Pancreas (tissue), 10 donors: ENCODE results near the gene UCK2. TPM values are rescaled to one million over a fixed set of nuclear protein-coding genes. Genes with fewer than 3 reads are reported as not detected.

ENCODE experiments used
- ATAC-seq, 4 donors: fragments of 200-7000 bp; cut with Tn5 transposase; one replicate each; pipeline versions ENCODE4 v1.8.0 to v1.9.1; 2020; ENCODE audit warnings: mild to moderate bottlenecking in 4 of 4, moderate library complexity in 4 of 4
- DNase-seq, 6 donors: peaks; one replicate each; pipeline ENCODE4 v3.0.0-alpha.2; 2020
- FAIRE-seq: peaks from 2 replicates; lab custom pipeline; 2012; peaks lifted over from hg19 to GRCh38; lab: Jason Lieb, UNC
- H3K27ac ChIP-seq, 4 donors: fragments of 200-600 bp; sonication (generic); 1 replicate in 3 of 4; 2 replicates in 1 of 4; pipeline versions ENCODE4 v1.5.0 to v1.8.0; 2020
- H3K27me3 ChIP-seq, 4 donors: fragments of 200-600 bp; one replicate each; pipeline ENCODE4 v1.8.0; 2021
- H3K36me3 ChIP-seq, 3 donors: fragments of 200-600 bp; sonication (generic) in 1 of 3; one replicate each; pipeline versions ENCODE4 v1.5.0 to v1.8.0; 2020 to 2021
- H3K4me1 ChIP-seq, 3 donors: fragments of 200-600 bp; one replicate each; pipeline ENCODE4 v1.8.0; 2021
- H3K4me3 ChIP-seq, 4 donors: fragments of 200-600 bp; sonication (generic) in 2 of 4; one replicate each; pipeline versions ENCODE4 v1.5.0 to v1.8.0; 2020 to 2021
- H3K9me3 ChIP-seq, 4 donors: fragments of 200-600 bp; one replicate each; pipeline ENCODE4 v1.8.0; 2021
- CTCF ChIP-seq, 4 donors: fragments of 200-600 bp; sonication (generic) in 3 of 4; IDR thresholded peaks; one replicate each; pipeline versions ENCODE4 v1.5.0 to v1.8.0; 2021; ENCODE audit warnings: antibody characterized with exemption in 4 of 4
- WGBS, 2 donors: extraction: QIAGEN DNeasy Blood & Tissue Kit; methylation state at CpG; one replicate each; pipeline ENCODE4 v1.1.7; 2013; 5-methylcytosine and 5-hydroxymethylcytosine counted together
- intact Hi-C, 3 donors: fragments of 100-400 bp; cut with DNase I; formaldehyde crosslinking; loops; one replicate each; pipeline versions ENCODE4 v1.11.1 to v1.14.2; 2022
- polyA plus RNA-seq, 2 donors: library from polyadenylated mRNA; stranded (reverse); fragments of 200-250 nt; gene quantifications; one replicate each; pipeline ENCODE4 v1.2.3, GENCODE V29; 2013
- total RNA-seq, 6 donors: library from RNA; stranded (reverse); fragmentation: NEBNext Ultra II Directional in 4 of 6; extraction: Animal tissue kit (Norgen Biotek cat#: 25700) in 4 of 6; gene quantifications; one replicate each; pipeline versions ENCODE4 v1.2.1 to v1.2.4, GENCODE V29; 2021 to 2023
- donor health status: healthy with polysubstance abuse.
- donor health status: DM: no; HTN: no; CAD: no; lungs with moderate emphysema.
- donor health status: DM: no; HTN: no; CAD: no.
- donor health status: control.
- donor health status: control.
- donor health status: Bipolar disorder and iron deficiency.
- donor health status: DM: yes; HTN: yes; CAD: no.
- donor health status: DM: no; HTN: no; CAD: no.
- donor health status: DM: no; HTN: no; CAD: no.
- donor health status: DM: yes; HTN: yes; CAD: no.

The UCK2 gene
- total and polyA plus RNA-seq, 8 donors, result 10.6 to 25.5 (median 15.5) TPM

DNA sequence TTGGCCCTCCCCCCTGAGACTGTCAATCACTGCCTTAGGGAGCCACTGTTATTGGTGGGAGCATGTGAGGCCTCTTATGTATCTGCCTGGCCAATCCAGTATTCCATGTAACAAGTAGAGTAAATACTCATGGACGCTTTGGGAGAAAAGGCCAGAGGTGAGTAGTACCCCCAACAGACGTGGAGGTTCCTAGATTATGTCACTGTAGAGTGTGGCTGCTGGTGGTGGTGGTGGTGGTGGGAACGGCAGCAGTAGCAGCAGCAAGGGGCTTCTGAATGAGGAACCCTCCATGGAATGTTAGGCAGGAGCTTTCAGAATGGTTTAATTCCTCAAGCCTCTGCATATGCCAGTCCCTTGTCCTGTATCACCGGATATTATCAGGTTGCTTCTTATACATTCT, 118.5 kb downstream of the UCK2 start:
- intact Hi-C loops, result no loop called here
- no peak for TF ChIP-seq CTCF (IDR thresholded peaks at IDR 0.05)
- H3K9me3 ChIP-seq, result no peaks in the 10 kb centered on the region
- H3K36me3 ChIP-seq, result no peaks in the 10 kb centered on the region
- WGBS, 2 donors, result 68 to 75% methylated on average over 4 of the region's 4 CpGs
- no peak for DNase-seq
- no peak overlapping the region for H3K27ac ChIP-seq
- no peak for FAIRE-seq
- ATAC-seq, result no peak
- no peak overlapping the region for H3K4me3 ChIP-seq
- H3K27me3 ChIP-seq, result no peaks in the 10 kb centered on the region
- H3K4me1 ChIP-seq, result no peaks in the 10 kb centered on the region

DNA sequence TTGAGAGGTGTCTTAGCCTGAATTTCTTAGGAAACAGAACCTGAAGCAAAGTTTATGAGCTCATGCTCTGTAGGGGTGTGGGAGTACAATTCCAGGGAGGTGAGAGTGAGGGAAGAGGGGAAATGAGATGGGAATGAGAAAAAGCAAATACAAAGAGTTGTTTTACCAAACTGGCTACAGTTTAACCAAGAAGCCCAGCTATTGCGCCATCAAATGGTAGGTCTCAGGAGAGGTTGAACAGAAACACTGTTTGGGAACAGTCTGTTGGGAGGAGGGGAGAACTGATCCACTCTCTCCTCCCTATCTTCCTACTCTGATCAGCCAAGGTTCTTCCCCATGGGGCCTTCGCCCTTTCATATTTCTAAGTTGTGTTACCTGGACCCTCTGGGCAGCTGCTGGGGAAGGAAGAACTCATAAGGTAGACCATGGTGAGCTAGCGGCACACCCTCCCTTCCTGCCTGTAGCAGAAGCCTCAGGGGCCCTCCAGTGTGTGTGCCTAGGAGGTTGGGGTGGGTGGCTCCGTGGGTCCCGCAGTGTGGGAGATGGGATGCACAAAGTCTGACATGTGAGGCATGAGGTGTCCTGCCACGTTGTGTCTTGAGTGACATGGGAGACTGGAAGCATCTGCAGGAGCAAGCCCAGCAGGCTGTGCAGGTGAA, 120.5 kb downstream of the UCK2 start:
- Histone ChIP-seq H3K4me1 (no peaks in the 10 kb centered on the region), H3K27ac (no peak overlapping the region), H3K4me3 (no peak overlapping the region), H3K36me3 (no peaks in the 10 kb centered on the region), H3K27me3 (no peaks in the 10 kb centered on the region), H3K9me3 (no peaks in the 10 kb centered on the region)
- intact Hi-C loops, result no loop called here
- DNase-seq (no peak), FAIRE-seq (no peak), ATAC-seq (no peak)
- TF ChIP-seq CTCF (IDR thresholded peaks at IDR 0.05), result no peak
- WGBS, 2 donors, result 80 to 90% methylated on average over 6 of the region's 6 CpGs

- Histone ChIP-seq H3K36me3 (no peaks in the 10 kb centered on the region), H3K4me3 (no peak overlapping the region), H3K27me3 (no peaks in the 10 kb centered on the region), H3K27ac (no peak overlapping the region), H3K4me1 (no peaks in the 10 kb centered on the region), H3K9me3 (no peaks in the 10 kb centered on the region)
- 67 to 70% methylated on average over 6 of the region's 6 CpGs for WGBS, 2 donors
- no peak for TF ChIP-seq CTCF (IDR thresholded peaks at IDR 0.05)
- FAIRE-seq, result no peak
- no peak for DNase-seq
- peak in 1 of 4 donors; percentile 39 for ATAC-seq
- intact Hi-C loops, result no loop called here
Measured at GRCh38 chr1:165949335-165950130, 122.1 kb downstream of the UCK2 start.

- peak in 1 of 4 donors; percentile 42 for ATAC-seq
- 49 to 50% methylated on average over 2 of the region's 2 CpGs for WGBS, 2 donors
- FAIRE-seq, result no peak
- DNase-seq, result no peak
- Histone ChIP-seq H3K4me3 (no peak overlapping the region), H3K4me1 (no peaks in the 10 kb centered on the region), H3K36me3 (no peaks in the 10 kb centered on the region), H3K9me3 (no peaks in the 10 kb centered on the region), H3K27me3 (no peaks in the 10 kb centered on the region), H3K27ac (no peak overlapping the region)
- TF ChIP-seq CTCF (IDR thresholded peaks at IDR 0.05), result no peak
- intact Hi-C loops, result no loop called here
Measured at GRCh38 chr1:165954940-165955339, 127.5 kb downstream of the UCK2 start.

- Histone ChIP-seq H3K4me3 (no peak overlapping the region), H3K4me1 (no peaks in the 10 kb centered on the region), H3K27me3 (no peaks in the 10 kb centered on the region), H3K36me3 (no peaks in the 10 kb centered on the region), H3K9me3 (no peaks in the 10 kb centered on the region), H3K27ac (no peak overlapping the region)
- no peak for FAIRE-seq
- intact Hi-C loops, result no loop called here
- ATAC-seq, result no peak
- no peak for TF ChIP-seq CTCF (IDR thresholded peaks at IDR 0.05)
- no peak for DNase-seq
Measured at GRCh38 chr1:165958306-165958705, 130.9 kb downstream of the UCK2 start.
